ENCODE measurements around the gene KCNJ12.

GRCh38 chr17:21445091-21445650, 69.0 kb downstream of the KCNJ12 start:
- TF ChIP-seq CTCF (IDR thresholded peaks at IDR 0.05) (no peak), POLR2A (IDR thresholded peaks at IDR 0.05) (no peak)
